HL-60 (cell line): Measurements from ENCODE around the gene PTPRK.

Source experiments
- CTCF ChIP-seq: IDR thresholded peaks from one replicate; pipeline ENCODE4 v1.5.1; 2011; ENCODE audit warnings: low read length, control low read depth, inconsistent platforms; ENCODE audit not compliant: insufficient read depth
- GABPA ChIP-seq: IDR thresholded peaks from 2 replicates; pipeline ENCODE4 v1.6.1; 2012; ENCODE audit warnings: low read depth
- POLR2AphosphoS5 ChIP-seq: IDR thresholded peaks from 2 replicates; pipeline ENCODE4 v1.6.1; 2012; ENCODE audit warnings: low read depth
- SPI1 ChIP-seq: IDR thresholded peaks from 2 replicates; pipeline ENCODE4 v1.6.1; 2012; ENCODE audit warnings: low read depth, mild to moderate bottlenecking, borderline replicate concordance

- TF ChIP-seq CTCF (no peak), POLR2AphosphoS5 (no peak), GABPA (no peak), SPI1 (no peak)
Measured at GRCh38 chr6:128500749-128501600, 19.4 kb downstream of the PTPRK start.
